ENCODE measurements around the gene KCNF1. TPM values are rescaled to one million over a fixed set of nuclear protein-coding genes. Genes with fewer than 3 reads are reported as not detected.

The KCNF1 gene
- total and polyA plus RNA-seq, 4 donors, result 0.09 TPM; not detected in 3

- H3K4me3 ChIP-seq (ENCODE audit: low read depth in 1 of 3, low read length in 3 of 3), result no peak overlapping the region
- no peaks in the 10 kb centered on the region for H3K36me3 ChIP-seq (ENCODE audit: control insufficient read depth in 4 of 4, insufficient read depth in 3 of 4, low read depth in 1 of 4, low read length in 3 of 4)
- H3K27ac ChIP-seq (ENCODE audit: low read depth in 1 of 2, low read length in 2 of 2), result no peak overlapping the region
- DNase-seq (ENCODE audit: low spot score), result no peak
- no peak overlapping the region for H3K9ac ChIP-seq (ENCODE audit: low read depth in 1 of 2, low read length in 2 of 2)
- 89% methylated on average over 58 of the region's 58 CpGs for WGBS
- H3K4me1 ChIP-seq (ENCODE audit: control insufficient read depth in 4 of 4, insufficient read depth in 4 of 4, low read length in 3 of 4), result no peaks in the 10 kb centered on the region
- H3K9me3 ChIP-seq (ENCODE audit: control insufficient read depth in 4 of 4, low read length in 3 of 4), result no peaks in the 10 kb centered on the region
- TF ChIP-seq ATF3 (IDR thresholded peaks at IDR 0.05) (no peak), REST (IDR thresholded peaks at IDR 0.05) (no peak), HNF4A (conservative IDR thresholded peaks at IDR 0.05) (no peak), CTCF (IDR thresholded peaks at IDR 0.05; ENCODE audit: low read depth, low read length, missing input control) (no peak), JUND (IDR thresholded peaks at IDR 0.05) (no peak), YY1 (IDR thresholded peaks at IDR 0.05) (no peak), SP1 (IDR thresholded peaks at IDR 0.05) (no peak)
- peaks cover 0 to 3% (median 0%) of the 10 kb centered on the region in 4 donors for H3K27me3 ChIP-seq (ENCODE audit: control insufficient read depth in 4 of 4, insufficient read depth in 4 of 4, low read length in 3 of 4)
These were observed 49.1 kb downstream of the KCNF1 start for GRCh38 chr2:10960606-10961489.

GRCh38 chr2:10961490-10961875 lies 49.7 kb downstream of the KCNF1 start:
- no peak for DNase-seq (ENCODE audit: low spot score)
- H3K4me1 ChIP-seq (ENCODE audit: control insufficient read depth in 4 of 4, insufficient read depth in 4 of 4, low read length in 3 of 4), result no peaks in the 10 kb centered on the region
- no peak overlapping the region for H3K27ac ChIP-seq (ENCODE audit: low read depth in 1 of 2, low read length in 2 of 2)
- 84% methylated on average over 13 of the region's 13 CpGs for WGBS
- H3K9me3 ChIP-seq (ENCODE audit: control insufficient read depth in 4 of 4, low read length in 3 of 4), result no peaks in the 10 kb centered on the region
- H3K36me3 ChIP-seq (ENCODE audit: control insufficient read depth in 4 of 4, insufficient read depth in 3 of 4, low read depth in 1 of 4, low read length in 3 of 4), result no peaks in the 10 kb centered on the region
- H3K9ac ChIP-seq (ENCODE audit: low read depth in 1 of 2, low read length in 2 of 2), result no peak overlapping the region
- TF ChIP-seq MAX (IDR thresholded peaks at IDR 0.05), result no peak
- TF ChIP-seq RAD21 (IDR thresholded peaks at IDR 0.05), result no peak
- no peak for TF ChIP-seq CTCF (IDR thresholded peaks at IDR 0.05; ENCODE audit: low read depth, low read length, missing input control)
- no peak for TF ChIP-seq JUND (IDR thresholded peaks at IDR 0.05)
- peaks cover 0 to 1% (median 0%) of the 10 kb centered on the region in 4 donors for H3K27me3 ChIP-seq (ENCODE audit: control insufficient read depth in 4 of 4, insufficient read depth in 4 of 4, low read length in 3 of 4)
- no peak overlapping the region for H3K4me3 ChIP-seq (ENCODE audit: low read depth in 1 of 3, low read length in 3 of 3)
